ENCODE measurements around the gene HOXB8.

Gene HOXB8

DNA sequence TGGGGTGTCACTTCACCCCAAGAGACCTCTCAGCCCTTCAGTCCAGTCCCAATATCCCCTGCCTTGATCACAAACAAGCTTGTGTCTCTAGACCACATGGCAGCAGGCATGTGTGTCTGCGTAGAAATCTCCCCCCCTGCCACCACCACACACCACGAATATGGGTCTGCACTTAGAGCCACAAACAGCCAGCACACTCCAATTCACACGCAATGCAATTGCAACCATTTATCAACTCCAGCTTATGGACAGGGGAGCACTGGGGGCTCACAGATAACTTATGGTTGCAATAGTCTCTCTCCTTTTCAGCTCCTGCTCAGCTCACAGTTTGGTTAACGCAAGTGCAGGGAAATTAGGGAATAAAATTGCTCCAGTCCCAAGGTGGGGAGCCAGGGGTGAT is 8.5 kb upstream of the HOXB8 start:
- Histone ChIP-seq H3K14ac (ENCODE audit: low read length in 2 of 2) (peak overlapping the region in 1 of 2 experiments; percentile 87), H2AK5ac (ENCODE audit: low read length, severe bottlenecking) (no peak overlapping the region), H3K4me2 (ENCODE audit: low read length, poor library complexity, severe bottlenecking) (no peak overlapping the region), H3K18ac (ENCODE audit: low read depth in 1 of 2, low read length in 2 of 2) (peak overlapping the region in 1 of 2 experiments; percentile 80), H3K9ac (ENCODE audit: low read length) (no peak overlapping the region), H3K27me3 (ENCODE audit: control insufficient read depth in 1 of 2, insufficient read depth in 1 of 2, low read length in 2 of 2) (peaks cover 94 to 97% of the 10 kb centered on the region in 2 experiments), H4K91ac (ENCODE audit: low read length) (no peak overlapping the region), H3K9me3 (ENCODE audit: control insufficient read depth, low read length) (peaks cover 3% of the 10 kb centered on the region), H3K27ac (ENCODE audit: low read length, poor library complexity, severe bottlenecking) (no peak overlapping the region), H3K36me3 (ENCODE audit: control insufficient read depth in 1 of 2, insufficient read depth in 2 of 2, low read depth in 1 of 2, low read length in 2 of 2) (no peaks in the 10 kb centered on the region), H3K4ac (ENCODE audit: low read depth in 1 of 2, low read length in 2 of 2) (peak overlapping the region in 1 of 2 experiments; percentile 87), H2AFZ (ENCODE audit: low read depth, low read length) (no peak overlapping the region), H2BK12ac (ENCODE audit: low read length in 2 of 2) (peak overlapping the region in 1 of 2 experiments; percentile 93), H2BK15ac (ENCODE audit: low read depth, poor library complexity, severe bottlenecking) (no peak overlapping the region), H3K4me3 (ENCODE audit: insufficient read depth in 1 of 2, low read depth in 1 of 2, low read length in 2 of 2) (no peak overlapping the region), H3K23ac (ENCODE audit: low read length in 2 of 2) (peak overlapping the region in 1 of 2 experiments; percentile 91), H2BK120ac (ENCODE audit: low read depth, low read length) (no peak overlapping the region), H3K4me1 (ENCODE audit: control insufficient read depth, insufficient read depth, low read depth, low read length) (peaks cover 29% of the 10 kb centered on the region), H2BK5ac (ENCODE audit: low read depth, low read length, poor library complexity, severe bottlenecking) (no peak overlapping the region), H4K8ac (ENCODE audit: low read length) (no peak overlapping the region), H3K79me1 (replicated peaks; ENCODE audit: low read length, poor library complexity, severe bottlenecking) (no peaks in the 10 kb centered on the region)
- DNase-seq, result peak; percentile 85
- 2% methylated on average over 3 of the region's 4 CpGs for WGBS

DNA sequence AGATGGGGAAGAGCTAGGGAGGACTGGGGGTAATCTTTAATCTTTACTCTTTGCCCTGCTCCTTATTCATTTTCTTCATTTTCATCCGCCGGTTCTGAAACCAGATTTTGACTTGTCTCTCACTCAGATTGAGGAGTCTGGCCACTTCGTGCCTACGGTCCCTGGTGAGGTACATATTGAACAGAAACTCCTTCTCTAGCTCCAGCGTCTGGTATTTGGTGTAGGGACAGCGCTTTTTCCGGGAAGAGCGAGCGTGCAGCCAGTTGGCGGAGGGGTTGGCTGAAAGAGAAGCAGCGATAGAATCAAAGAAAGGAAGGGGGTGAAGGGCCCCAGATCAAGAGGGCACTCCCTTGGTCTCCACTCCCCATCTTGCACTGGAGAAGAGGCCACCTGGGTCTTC is 7.8 kb upstream of the HOXB8 start:
- no peak overlapping the region for H2BK120ac ChIP-seq (ENCODE audit: low read depth, low read length)
- DNase-seq, result peak; percentile 62
- H3K4me2 ChIP-seq (ENCODE audit: low read length, poor library complexity, severe bottlenecking), result no peak overlapping the region
- H3K4ac ChIP-seq (ENCODE audit: low read depth in 1 of 2, low read length in 2 of 2), result peak overlapping the region in 1 of 2 experiments; percentile 87
- peak overlapping the region in 1 of 2 experiments; percentile 93 for H2BK12ac ChIP-seq (ENCODE audit: low read length in 2 of 2)
- no peak overlapping the region for H3K4me3 ChIP-seq (ENCODE audit: insufficient read depth in 1 of 2, low read depth in 1 of 2, low read length in 2 of 2)
- H3K4me1 ChIP-seq (ENCODE audit: control insufficient read depth, insufficient read depth, low read depth, low read length), result peaks cover 30% of the 10 kb centered on the region
- H3K27ac ChIP-seq (ENCODE audit: low read length, poor library complexity, severe bottlenecking), result no peak overlapping the region
- H3K9me3 ChIP-seq (ENCODE audit: control insufficient read depth, low read length), result peaks cover 2% of the 10 kb centered on the region
- no peak overlapping the region for H3K9ac ChIP-seq (ENCODE audit: low read length)
- H3K36me3 ChIP-seq (ENCODE audit: control insufficient read depth in 1 of 2, insufficient read depth in 2 of 2, low read depth in 1 of 2, low read length in 2 of 2), result no peaks in the 10 kb centered on the region
- peak overlapping the region; percentile 8 for H4K8ac ChIP-seq (ENCODE audit: low read length)
- WGBS, result 18% methylated on average over 11 of the region's 11 CpGs
- H3K23ac ChIP-seq (ENCODE audit: low read length in 2 of 2), result peak overlapping the region in 1 of 2 experiments; percentile 91
- H3K79me1 ChIP-seq (replicated peaks; ENCODE audit: low read length, poor library complexity, severe bottlenecking), result no peaks in the 10 kb centered on the region
- peaks cover 93 to 94% of the 10 kb centered on the region in 2 experiments for H3K27me3 ChIP-seq (ENCODE audit: control insufficient read depth in 1 of 2, insufficient read depth in 1 of 2, low read length in 2 of 2)
- H2AK5ac ChIP-seq (ENCODE audit: low read length, severe bottlenecking), result no peak overlapping the region
- no peak overlapping the region for H4K91ac ChIP-seq (ENCODE audit: low read length)
- H3K14ac ChIP-seq (ENCODE audit: low read length in 2 of 2), result peak overlapping the region in 1 of 2 experiments; percentile 87
- H2AFZ ChIP-seq (ENCODE audit: low read depth, low read length), result no peak overlapping the region
- H2BK15ac ChIP-seq (ENCODE audit: low read depth, poor library complexity, severe bottlenecking), result no peak overlapping the region
- no peak overlapping the region for H2BK5ac ChIP-seq (ENCODE audit: low read depth, low read length, poor library complexity, severe bottlenecking)
- H3K18ac ChIP-seq (ENCODE audit: low read depth in 1 of 2, low read length in 2 of 2), result peak overlapping the region; percentile 67 to 80

DNA sequence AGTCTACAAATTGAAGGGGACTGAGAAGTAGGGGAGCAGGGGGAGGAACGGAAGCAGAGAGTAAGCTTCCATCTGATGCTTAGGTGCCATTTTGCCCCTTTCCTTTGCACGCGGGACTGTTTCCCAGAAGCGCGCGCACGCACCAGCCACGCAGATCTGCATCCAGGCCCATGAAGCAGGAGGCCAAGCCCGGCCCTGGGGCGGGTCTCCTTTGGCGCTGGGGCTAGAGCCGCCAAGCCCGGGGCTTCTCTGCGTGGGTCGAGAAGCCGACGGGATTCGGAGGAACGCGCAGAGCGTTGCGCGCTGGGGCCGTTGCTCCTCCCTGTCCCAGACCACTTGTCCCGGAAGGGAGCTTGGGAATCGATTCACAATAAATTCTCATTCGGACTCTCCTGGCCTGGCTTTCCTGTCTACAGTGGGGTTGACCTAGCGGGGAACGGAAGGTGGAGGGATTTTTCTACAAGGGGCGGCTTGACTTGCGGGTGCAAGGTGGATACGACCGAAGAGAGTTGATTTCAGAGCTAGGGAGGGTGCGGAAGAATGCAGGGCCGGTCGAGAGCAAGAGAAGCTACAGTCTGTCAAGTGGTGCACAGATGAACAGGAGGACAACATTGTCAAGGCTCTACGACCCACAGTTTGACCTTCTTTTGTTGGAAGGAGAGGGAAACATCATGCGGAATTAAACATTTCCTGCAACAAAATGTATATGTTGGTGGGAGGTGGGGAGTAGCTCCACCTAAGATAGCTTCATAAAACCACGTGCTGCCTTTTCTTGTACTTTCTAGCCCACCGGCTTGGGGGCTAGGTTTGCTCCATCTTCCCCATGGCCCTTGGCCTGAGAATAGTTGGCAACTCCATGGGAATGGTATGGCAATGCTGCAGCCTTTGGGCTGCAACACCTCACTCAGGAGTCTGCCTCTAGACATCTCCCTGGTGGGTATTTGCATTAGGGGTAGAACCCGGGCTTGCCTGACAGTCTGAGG is 6.6 kb upstream of the HOXB8 start:
- H3K4me1 ChIP-seq (ENCODE audit: control insufficient read depth, insufficient read depth, low read depth, low read length), result peaks cover 34% of the 10 kb centered on the region
- H3K27me3 ChIP-seq (ENCODE audit: control insufficient read depth in 1 of 2, insufficient read depth in 1 of 2, low read length in 2 of 2), result peaks cover 93 to 94% of the 10 kb centered on the region in 2 experiments
- H3K18ac ChIP-seq (ENCODE audit: low read depth in 1 of 2, low read length in 2 of 2), result peak overlapping the region; percentile 92
- no peak overlapping the region for H3K9ac ChIP-seq (ENCODE audit: low read length)
- WGBS, result 7% methylated on average over 40 of the region's 41 CpGs
- no peaks in the 10 kb centered on the region for H3K9me3 ChIP-seq (ENCODE audit: control insufficient read depth, low read length)
- no peak overlapping the region for H3K4me3 ChIP-seq (ENCODE audit: insufficient read depth in 1 of 2, low read depth in 1 of 2, low read length in 2 of 2)
- H2BK120ac ChIP-seq (ENCODE audit: low read depth, low read length), result no peak overlapping the region
- peak; percentile 67 for DNase-seq
- H3K36me3 ChIP-seq (ENCODE audit: control insufficient read depth in 1 of 2, insufficient read depth in 2 of 2, low read depth in 1 of 2, low read length in 2 of 2), result no peaks in the 10 kb centered on the region
- H3K79me1 ChIP-seq (replicated peaks; ENCODE audit: low read length, poor library complexity, severe bottlenecking), result no peaks in the 10 kb centered on the region
- no peak overlapping the region for H2AFZ ChIP-seq (ENCODE audit: low read depth, low read length)
- H3K4me2 ChIP-seq (ENCODE audit: low read length, poor library complexity, severe bottlenecking), result no peak overlapping the region
- peak overlapping the region; percentile 35 for H4K8ac ChIP-seq (ENCODE audit: low read length)
- peak overlapping the region; percentile 31 to 84 for H2BK12ac ChIP-seq (ENCODE audit: low read length in 2 of 2)
- no peak overlapping the region for H2BK5ac ChIP-seq (ENCODE audit: low read depth, low read length, poor library complexity, severe bottlenecking)
- no peak overlapping the region for H2AK5ac ChIP-seq (ENCODE audit: low read length, severe bottlenecking)
- H3K27ac ChIP-seq (ENCODE audit: low read length, poor library complexity, severe bottlenecking), result no peak overlapping the region
- H3K14ac ChIP-seq (ENCODE audit: low read length in 2 of 2), result peak overlapping the region in 1 of 2 experiments; percentile 87
- peak overlapping the region; percentile 32 to 93 for H3K4ac ChIP-seq (ENCODE audit: low read depth in 1 of 2, low read length in 2 of 2)
- peak overlapping the region in 1 of 2 experiments; percentile 34 for H3K23ac ChIP-seq (ENCODE audit: low read length in 2 of 2)
- H4K91ac ChIP-seq (ENCODE audit: low read length), result peak overlapping the region; percentile 62
- H2BK15ac ChIP-seq (ENCODE audit: low read depth, poor library complexity, severe bottlenecking), result peak overlapping the region; percentile 68

Data from mesenchymal stem cell (in vitro differentiated cells and primary cell).